ENCODE results near the gene CBR1.

- no peak for TF ChIP-seq CTCF (IDR thresholded peaks at IDR 0.05)
- TF ChIP-seq POLR2A (IDR thresholded peaks at IDR 0.05): no peak
Observed at GRCh38 chr21:36115138-36115730, 45.4 kb downstream of the CBR1 start.

Data from adrenal gland (tissue), 5 donors.